IMR-90 (cell line): ENCODE measurements around the gene FXYD3. TPM values are rescaled to one million over a fixed set of nuclear protein-coding genes. Genes with fewer than 3 reads are reported as not detected.

Experiments used
- ATAC-seq: fragments of 200-7000 bp; cut with Tn5 transposase; 2 replicates; pipeline ENCODE4 v1.9.1; 2020; ENCODE audit warnings: low read depth, mild to moderate bottlenecking, moderate library complexity
- BruUV-seq: library from RNA; stranded (reverse); fragments of 400-500 nt; replicated peaks from 2 replicates; lab custom pipeline; 2021; lab: Mats Ljungman, UMichigan
- CTCF ChIA-PET: fragments of 300-600 bp; formaldehyde crosslinking; extraction: SDS; loops from one replicate; lab custom pipeline; 2021; ENCODE audit warnings: antibody characterized with exemption; lab: Yijun Ruan, JAX
- POLR2A ChIA-PET: fragments of 300-600 bp; sonication (Branson Sonifier 250); formaldehyde crosslinking; loops from one replicate; lab custom pipeline; 2022; ENCODE audit warnings: antibody characterized with exemption; ENCODE audit not compliant: unreplicated experiment; lab: Charles Lee
- DNase-seq: peaks from one replicate; pipeline ENCODE4 v3.0.0; 2013
- H2AFZ ChIP-seq: replicated peaks from 2 replicates; pipeline ENCODE3; 2013; ENCODE audit warnings: low read length, mild to moderate bottlenecking; ENCODE audit not compliant: poor library complexity
- H2AK5ac ChIP-seq: 2 replicates; pipeline ENCODE4 v1.6.1; 2013; ENCODE audit warnings: low read depth, low read length, inconsistent platforms
- H2AK9ac ChIP-seq: replicated peaks from 2 replicates; pipeline ENCODE3; 2013; ENCODE audit warnings: mild to moderate bottlenecking, low read depth, low read length, moderate library complexity; ENCODE audit not compliant: poor library complexity
- H2BK120ac ChIP-seq: 2 replicates; pipeline ENCODE4 v1.6.1; 2013; ENCODE audit warnings: low read depth, low read length, inconsistent platforms
- H2BK15ac ChIP-seq: 3 replicates; pipeline ENCODE4 v1.6.1; 2013; ENCODE audit warnings: low read depth, low read length, inconsistent platforms
- H2BK20ac ChIP-seq: 2 replicates; pipeline ENCODE4 v1.6.1; 2013; ENCODE audit warnings: low read depth, mild to moderate bottlenecking, inconsistent platforms, low read length, moderate library complexity
- H2BK5ac ChIP-seq: 2 replicates; pipeline ENCODE4 v1.6.1; 2013; ENCODE audit warnings: mild to moderate bottlenecking, low read depth, low read length, inconsistent platforms; ENCODE audit not compliant: poor library complexity, severe bottlenecking
- H3K14ac ChIP-seq: replicated peaks from 2 replicates; pipeline ENCODE4 v1.6.1; 2013; ENCODE audit warnings: low read depth, low read length, inconsistent platforms
- H3K18ac ChIP-seq: 2 replicates; pipeline ENCODE4 v1.6.1; 2013; ENCODE audit warnings: low read depth, low read length, control low read depth
- H3K23ac ChIP-seq: 2 replicates; pipeline ENCODE4 v1.6.1; 2013; ENCODE audit warnings: low read depth, low read length, inconsistent platforms
- H3K27ac ChIP-seq: 2 replicates; pipeline ENCODE4 v1.5.1; 2013; ENCODE audit warnings: mild to moderate bottlenecking, control low read depth, low read length; ENCODE audit not compliant: insufficient read depth
- H3K27me3 ChIP-seq: 2 replicates; pipeline ENCODE4 v1.6.1; 2013; ENCODE audit warnings: low read length; ENCODE audit not compliant: control insufficient read depth, insufficient read depth
- H3K36me3 ChIP-seq: 2 replicates; pipeline ENCODE4 v1.6.1; 2013; ENCODE audit warnings: low read length, mixed read lengths; ENCODE audit not compliant: control insufficient read depth, insufficient read depth
- H3K4ac ChIP-seq: 2 replicates; pipeline ENCODE4 v1.6.1; 2013; ENCODE audit warnings: low read depth, low read length, inconsistent platforms
- H3K4me1 ChIP-seq: 2 replicates; pipeline ENCODE4 v1.6.1; 2013; ENCODE audit warnings: low read length, mixed read lengths; ENCODE audit not compliant: control insufficient read depth, insufficient read depth
- H3K4me2 ChIP-seq: 2 replicates; pipeline ENCODE4 v1.6.1; 2013; ENCODE audit warnings: low read depth, mild to moderate bottlenecking, control low read depth, low read length, moderate library complexity
- H3K4me3 ChIP-seq: 2 replicates; pipeline ENCODE4 v1.5.1; 2013; ENCODE audit warnings: low read depth, mild to moderate bottlenecking, control low read depth, low read length, moderate library complexity; ENCODE audit not compliant: insufficient read depth
- H3K56ac ChIP-seq: 2 replicates; pipeline ENCODE4 v1.6.1; 2013; ENCODE audit warnings: low read length, inconsistent platforms; ENCODE audit not compliant: insufficient read depth; ENCODE audit errors: extremely low read depth
- H3K79me1 ChIP-seq, 2 experiments: 2 replicates each; pipeline ENCODE4 v1.6.1; 2013; ENCODE audit warnings: low read length in 2 of 2, inconsistent platforms in 1 of 2, low read depth in 1 of 2
- H3K9ac ChIP-seq: 2 replicates; pipeline ENCODE4 v1.6.1; 2013; ENCODE audit warnings: low read depth, low read length, control low read depth
- H3K9me1 ChIP-seq: 2 replicates; pipeline ENCODE4 v1.6.1; 2013; ENCODE audit warnings: low read length, inconsistent platforms; ENCODE audit not compliant: insufficient read depth
- H3K9me3 ChIP-seq: 2 replicates; pipeline ENCODE4 v1.6.1; 2013; ENCODE audit warnings: low read length; ENCODE audit not compliant: control insufficient read depth, insufficient read depth
- H4K20me1 ChIP-seq: 2 replicates; pipeline ENCODE4 v1.6.1; 2013; ENCODE audit warnings: low read length, inconsistent platforms; ENCODE audit not compliant: insufficient read depth
- H4K5ac ChIP-seq: 2 replicates; pipeline ENCODE4 v1.6.1; 2013; ENCODE audit warnings: mild to moderate bottlenecking, low read depth, low read length, control low read depth
- H4K8ac ChIP-seq, 2 experiments: 2 replicates each; pipeline ENCODE4 v1.6.1; 2013; ENCODE audit warnings: low read depth in 2 of 2, low read length in 2 of 2, control low read depth in 1 of 2, inconsistent platforms in 1 of 2
- H4K91ac ChIP-seq: 2 replicates; pipeline ENCODE4 v1.6.1; 2013; ENCODE audit warnings: low read depth, low read length, inconsistent platforms; ENCODE audit not compliant: insufficient read depth
- CHD1 ChIP-seq: IDR thresholded peaks from 2 replicates; pipeline ENCODE4 v1.6.1; 2012; ENCODE audit warnings: low read depth, low read length, improper control_type of control experiment
- CTCF ChIP-seq: conservative IDR thresholded peaks from 2 replicates; pipeline ENCODE4 v1.5.1; 2012; ENCODE audit warnings: mild to moderate bottlenecking, low read depth, low read length, improper control_type of control experiment
- FOS ChIP-seq: fragments of 150-350 bp; IDR thresholded peaks from 2 replicates; pipeline ENCODE4 v1.6.1; 2016; ENCODE audit warnings: low read depth, low read length
- MAFK ChIP-seq: IDR thresholded peaks from 2 replicates; pipeline ENCODE4 v1.6.1; 2012; ENCODE audit warnings: low read depth, low read length, improper control_type of control experiment
- MAZ ChIP-seq: IDR thresholded peaks from 2 replicates; pipeline ENCODE4 v1.6.1; 2012; ENCODE audit warnings: low read depth, mild to moderate bottlenecking, low read length, improper control_type of control experiment, moderate library complexity, borderline replicate concordance
- MXI1 ChIP-seq: IDR thresholded peaks from 2 replicates; pipeline ENCODE4 v1.6.1; 2012; ENCODE audit warnings: low read depth, mild to moderate bottlenecking, low read length, moderate library complexity, borderline replicate concordance
- NFE2L2 ChIP-seq: fragments of 150-350 bp; IDR thresholded peaks from 2 replicates; pipeline ENCODE4 v1.6.1; 2016; ENCODE audit warnings: low read depth, mild to moderate bottlenecking, low read length
- RCOR1 ChIP-seq: IDR thresholded peaks from 2 replicates; pipeline ENCODE4 v1.6.1; 2012; ENCODE audit warnings: mild to moderate bottlenecking, low read length, improper control_type of control experiment; ENCODE audit not compliant: insufficient replicate concordance
- SMC3 ChIP-seq: fragments of 150-350 bp; IDR thresholded peaks from 2 replicates; pipeline ENCODE4 v1.6.1; 2016; ENCODE audit warnings: low read depth, mild to moderate bottlenecking, antibody characterized with exemption, low read length, moderate library complexity
- USF2 ChIP-seq: fragments of 150-350 bp; IDR thresholded peaks from 2 replicates; pipeline ENCODE4 v1.6.1; 2017; ENCODE audit warnings: mild to moderate bottlenecking, antibody characterized with exemption, low read length, low read depth
- WGBS, 2 experiments: methylation state at CpG; one replicate each; pipeline versions ENCODE4 v1.1.5 to v1.1.7; 2013; ENCODE audit warnings: missing lambda C conversion rate in 2 of 2; ENCODE audit not compliant: insufficient read length in 1 of 2; ENCODE audit errors: extremely low coverage in 2 of 2; 5-methylcytosine and 5-hydroxymethylcytosine counted together
- dilution Hi-C: fragments of 300-500 bp; cut with HindIII; formaldehyde crosslinking; loops from one replicate; pipeline ENCODE4 v1.14.3; 2018; ENCODE audit warnings: low sequenced_read_pairs; ENCODE audit not compliant: unreplicated experiment
- in situ Hi-C: fragments of 300-500 bp; cut with MboI; formaldehyde crosslinking; loops from 3 replicates; pipeline ENCODE4 v1.14.3; 2019; ENCODE audit warnings: low sequenced_read_pairs, inconsistent platforms, mixed read lengths
- intact Hi-C: fragments of 100-400 bp; cut with micrococcal nuclease; formaldehyde crosslinking; loops from 2 replicates; pipeline ENCODE4 v1.10.0; 2022
- polyA plus RNA-seq, 3 experiments: library from polyadenylated mRNA; depleted of rRNA; stranded (reverse); fragments of >200 nt; gene quantifications; 2 replicates each; pipeline ENCODE4 v1.2.3, GENCODE V29; 2012; ENCODE audit warnings: low replicate concordance in 1 of 3
- total RNA-seq: library from RNA; depleted of rRNA; stranded (reverse); fragments of >200 nt; gene quantifications from 2 replicates; pipeline ENCODE4 v1.2.3, GENCODE V29; 2012

The FXYD3 gene
- total and polyA plus RNA-seq, 2 of the 4 experiments (the other 2 are of a cell fraction), result not detected

- H4K20me1 ChIP-seq, result no peaks in the 10 kb centered on the region
- intact Hi-C loops (no loop called here), in situ Hi-C loops (no loop called here), dilution Hi-C loops (no loop called here)
- H3K27me3 ChIP-seq, result peaks cover 11% of the 10 kb centered on the region
- H3K14ac ChIP-seq, result no peak overlapping the region
- no peak overlapping the region for H3K56ac ChIP-seq
- no peaks in the 10 kb centered on the region for H3K79me1 ChIP-seq
- peaks cover 3% of the 10 kb centered on the region for H3K9me3 ChIP-seq
- H2AK5ac ChIP-seq, result no peak overlapping the region
- H2BK15ac ChIP-seq, result no peak overlapping the region
- H3K9ac ChIP-seq, result no peak overlapping the region
- DNase-seq (no peak), ATAC-seq (no peak)
- no peak overlapping the region for H2AK9ac ChIP-seq
- WGBS, 2 experiments, result 53% methylated on average over 7 of the region's 21 CpGs; no CpG with 5 or more reads in 1 of the 2 experiments
- H2AFZ ChIP-seq, result no peak overlapping the region
- H3K18ac ChIP-seq, result no peak overlapping the region
- no peak for TF ChIP-seq RCOR1
- no peak for TF ChIP-seq MAZ
- TF ChIP-seq MXI1, result no peak
- no peak for TF ChIP-seq CTCF
- TF ChIP-seq NFE2L2, result no peak
- TF ChIP-seq USF2, result no peak
- no peak for TF ChIP-seq SMC3
- TF ChIP-seq CHD1, result no peak
- no peak for TF ChIP-seq MAFK
- no peak for TF ChIP-seq FOS
- H2BK20ac ChIP-seq, result no peak overlapping the region
- ChIA-PET CTCF (no interaction called here), POLR2A (no interaction called here)
- H4K91ac ChIP-seq, result no peak overlapping the region
- H3K4me3 ChIP-seq, result no peak overlapping the region
- H3K4me2 ChIP-seq, result no peak overlapping the region
- no peak overlapping the region for H4K8ac ChIP-seq
- BruUV-seq, result no TSS peak
- no peaks in the 10 kb centered on the region for H3K36me3 ChIP-seq
- H3K23ac ChIP-seq, result no peak overlapping the region
- H2BK5ac ChIP-seq, result no peak overlapping the region
- H3K27ac ChIP-seq, result no peak overlapping the region
- no peak overlapping the region for H4K5ac ChIP-seq
- H2BK120ac ChIP-seq, result no peak overlapping the region
- H3K4ac ChIP-seq, result no peak overlapping the region
- no peaks in the 10 kb centered on the region for H3K4me1 ChIP-seq
- no peaks in the 10 kb centered on the region for H3K9me1 ChIP-seq
These were observed 40.2 kb upstream of the FXYD3 start for GRCh38 chr19:35075202-35076025.
